NCI-H128 (cell line): ENCODE results near the gene MLXIPL.
"Not testable (repeated sequence)": the region's sequence is repeated elsewhere in the genome, so short reads cannot be mapped to it uniquely, and the experiment has no call there.

Experiments
- DNase-seq: peaks from one replicate; lab custom pipeline; 2025; ENCODE audit not compliant: unreplicated experiment; lab: John Stamatoyannopoulos, UW

Gene MLXIPL

GRCh38 chr7:73582664-73583202 is 41.6 kb downstream of the MLXIPL start:
- DNase-seq, result no peak

GRCh38 chr7:73581006-73581405 is 43.3 kb downstream of the MLXIPL start:
- not testable (repeated sequence) for DNase-seq

- DNase-seq, result peak; percentile 98
Observed at GRCh38 chr7:73578342-73579128, 45.8 kb downstream of the MLXIPL start, which contains the start of gene TBL2. Gene TBL2, minus strand, starts transcription at chr7:73578579. Its CDS starts 30 bp downstream, at chr7:73578549.

GRCh38 chr7:73577627-73578341 is 46.5 kb downstream of the MLXIPL start:
- DNase-seq, result no peak

GRCh38 chr7:73573791-73574190 is 50.5 kb downstream of the MLXIPL start:
- no peak for DNase-seq

GRCh38 chr7:73573276-73573675 is 51.0 kb downstream of the MLXIPL start:
- DNase-seq, result no peak

- no peak for DNase-seq
Observed at GRCh38 chr7:73572767-73573186, 51.5 kb downstream of the MLXIPL start.

GRCh38 chr7:73570977-73571376 is 53.3 kb downstream of the MLXIPL start:
- no peak for DNase-seq

- no peak for DNase-seq
Observed at GRCh38 chr7:73570521-73570920, 53.8 kb downstream of the MLXIPL start.

- DNase-seq, result no peak
Observed at GRCh38 chr7:73569042-73569608, 55.2 kb downstream of the MLXIPL start.

GRCh38 chr7:73567846-73568685 is 56.3 kb downstream of the MLXIPL start:
- DNase-seq, result no peak

GRCh38 chr7:73567140-73567539 is 57.2 kb downstream of the MLXIPL start:
- DNase-seq, result no peak

- DNase-seq, result not testable (repeated sequence)
Observed at GRCh38 chr7:73566431-73566830, 57.9 kb downstream of the MLXIPL start.

GRCh38 chr7:73565675-73566340 is 58.5 kb downstream of the MLXIPL start:
- DNase-seq, result no peak

GRCh38 chr7:73560109-73560835 is 64.0 kb downstream of the MLXIPL start:
- no peak for DNase-seq

GRCh38 chr7:73557397-73558257 is 66.7 kb downstream of the MLXIPL start, which contains the start of gene BCL7B:
Gene BCL7B, minus strand, starts transcription at chr7:73557690. Its CDS starts 112 bp downstream, at chr7:73557578.
- DNase-seq, result no peak

GRCh38 chr7:73557108-73557396 is 67.3 kb downstream of the MLXIPL start:
- peak; percentile 79 for DNase-seq

GRCh38 chr7:73556208-73557107 is 67.9 kb downstream of the MLXIPL start:
- DNase-seq, result no peak
